Muscle of leg (tissue), 11 donors: ENCODE measurements around the gene PLEKHA7. TPM values are rescaled to one million over a fixed set of nuclear protein-coding genes. Genes with fewer than 3 reads are reported as not detected.
"Not testable (repeated sequence)": the region's sequence is repeated elsewhere in the genome, so short reads cannot be mapped to it uniquely, and the experiment has no call there.

ENCODE experiments used
- DNase-seq: peaks from one replicate; pipeline ENCODE4 v3.0.0; 2013
- H3K27ac ChIP-seq: one replicate; pipeline ENCODE4 v1.5.1; 2013; ENCODE audit warnings: mild to moderate bottlenecking, low read length, control low read depth
- H3K27me3 ChIP-seq: one replicate; pipeline ENCODE4 v1.6.1; 2013; ENCODE audit warnings: low read length; ENCODE audit not compliant: control insufficient read depth, insufficient read depth
- H3K36me3 ChIP-seq: one replicate; pipeline ENCODE4 v1.6.1; 2013; ENCODE audit warnings: low read length; ENCODE audit not compliant: control insufficient read depth, insufficient read depth
- H3K4me1 ChIP-seq: one replicate; pipeline ENCODE4 v1.6.1; 2013; ENCODE audit warnings: low read length; ENCODE audit not compliant: control insufficient read depth, insufficient read depth
- H3K4me3 ChIP-seq: one replicate; pipeline ENCODE4 v1.5.1; 2013; ENCODE audit warnings: low read length, control low read depth
- H3K9me3 ChIP-seq: replicated peaks from 2 replicates; pipeline ENCODE4 v1.6.1; 2013; ENCODE audit warnings: low read depth, low read length; ENCODE audit not compliant: control insufficient read depth
- WGBS: methylation state at CpG from one replicate; pipeline ENCODE4 v1.1.5; 2013; ENCODE audit warnings: missing lambda C conversion rate; ENCODE audit not compliant: insufficient coverage; 5-methylcytosine and 5-hydroxymethylcytosine counted together
- polyA plus RNA-seq, 8 donors: library from polyadenylated mRNA; unstranded; fragments of 120-200 nt; gene quantifications; one replicate each; pipeline versions ENCODE4 v1.2.1 to v1.2.3, GENCODE V29; 2013; ENCODE audit warnings: inconsistent platforms in 1 of 8, low replicate concordance in 1 of 8; ENCODE audit not compliant: insufficient read length in 8 of 8, insufficient read depth in 1 of 8
- total RNA-seq: library from RNA; stranded (reverse); fragments of 120-200 nt; gene quantifications from one replicate; pipeline ENCODE4 v1.2.4, GENCODE V29; 2013

Gene PLEKHA7
- total and polyA plus RNA-seq, 9 donors, result 2.6 to 7.8 (median 4.2) TPM

DNA sequence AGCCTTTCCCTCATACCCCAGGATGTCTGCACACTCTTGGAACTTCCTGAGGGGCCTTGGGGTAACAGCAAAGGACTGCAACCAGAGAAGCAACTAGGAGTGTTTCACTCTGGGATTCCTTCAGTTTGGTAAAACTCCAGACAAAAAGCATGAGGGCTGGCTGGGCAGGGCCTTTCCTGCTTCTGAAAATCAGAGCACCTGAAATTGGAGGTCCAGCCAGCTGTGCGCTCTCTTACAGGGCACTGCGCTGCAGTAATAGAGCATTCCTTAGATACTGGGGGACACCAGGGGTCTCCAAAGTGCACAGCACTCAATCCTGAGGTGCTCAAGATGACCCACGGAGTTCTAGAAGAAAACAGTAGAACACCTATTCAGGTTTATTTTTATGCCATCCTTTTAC is 49.7 kb downstream of the PLEKHA7 start:
- H3K4me3 ChIP-seq, result no peak overlapping the region
- no peaks in the 10 kb centered on the region for H3K4me1 ChIP-seq
- DNase-seq, result no peak
- no peak overlapping the region for H3K27ac ChIP-seq
- H3K9me3 ChIP-seq, result no peaks in the 10 kb centered on the region
- H3K36me3 ChIP-seq, result no peaks in the 10 kb centered on the region
- H3K27me3 ChIP-seq, result no peaks in the 10 kb centered on the region
- WGBS, result 94% methylated on average over 2 of the region's 3 CpGs

DNA sequence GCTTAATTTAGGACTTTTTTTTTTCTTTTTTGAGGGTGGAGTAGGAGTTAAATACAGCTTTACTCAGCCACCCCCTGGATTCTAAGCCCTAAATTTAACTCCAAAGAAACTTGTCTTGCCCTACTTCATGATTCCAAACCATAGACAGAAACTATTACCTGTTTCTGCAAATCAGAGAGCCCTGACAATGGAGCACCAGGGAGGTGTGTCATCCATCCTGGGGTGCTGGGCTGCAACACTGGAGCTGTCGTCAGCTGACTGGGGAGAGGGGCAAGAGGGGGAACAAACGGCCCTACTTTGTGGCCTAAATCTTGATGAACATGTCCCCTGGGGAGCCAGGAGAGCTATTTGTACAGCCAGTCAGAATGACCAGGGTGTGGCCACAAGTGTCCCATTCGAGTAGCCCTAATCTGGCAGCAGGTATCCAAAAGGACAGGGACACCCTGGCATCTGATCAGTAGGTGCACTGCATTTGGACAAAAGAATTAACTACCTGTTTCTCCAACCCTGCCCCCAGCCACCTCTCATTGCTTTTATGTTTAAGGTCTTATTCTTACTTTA is 50.8 kb downstream of the PLEKHA7 start:
- no peak overlapping the region for H3K4me3 ChIP-seq
- H3K27ac ChIP-seq, result no peak overlapping the region
- H3K9me3 ChIP-seq, result no peaks in the 10 kb centered on the region
- no peaks in the 10 kb centered on the region for H3K4me1 ChIP-seq
- no peaks in the 10 kb centered on the region for H3K27me3 ChIP-seq
- WGBS, result 55% methylated on average over 3 of the region's 3 CpGs
- H3K36me3 ChIP-seq, result no peaks in the 10 kb centered on the region
- no peak for DNase-seq

DNA sequence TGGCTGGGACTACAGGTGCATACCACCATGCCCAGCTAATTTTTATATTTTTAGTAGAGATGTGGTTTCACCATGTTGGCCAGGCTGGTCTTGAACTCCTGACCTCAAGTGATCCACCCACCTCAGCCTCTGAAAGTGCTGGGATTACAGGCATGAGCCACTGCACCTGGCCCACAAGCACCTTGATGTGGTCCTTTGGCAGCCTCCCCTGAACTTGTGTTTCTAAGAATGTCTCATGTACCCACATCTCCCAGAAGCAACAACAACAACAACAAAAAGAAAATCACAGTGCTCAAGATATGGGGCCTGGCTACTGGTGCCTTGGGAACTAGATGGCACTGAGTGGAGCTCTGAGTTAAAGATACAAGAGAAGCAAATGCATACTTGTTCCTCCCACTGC is 51.6 kb downstream of the PLEKHA7 start:
- H3K9me3 ChIP-seq, H3K27ac ChIP-seq, H3K36me3 ChIP-seq, DNase-seq, H3K4me3 ChIP-seq, H3K27me3 ChIP-seq, H3K4me1 ChIP-seq: not testable (repeated sequence)

DNA sequence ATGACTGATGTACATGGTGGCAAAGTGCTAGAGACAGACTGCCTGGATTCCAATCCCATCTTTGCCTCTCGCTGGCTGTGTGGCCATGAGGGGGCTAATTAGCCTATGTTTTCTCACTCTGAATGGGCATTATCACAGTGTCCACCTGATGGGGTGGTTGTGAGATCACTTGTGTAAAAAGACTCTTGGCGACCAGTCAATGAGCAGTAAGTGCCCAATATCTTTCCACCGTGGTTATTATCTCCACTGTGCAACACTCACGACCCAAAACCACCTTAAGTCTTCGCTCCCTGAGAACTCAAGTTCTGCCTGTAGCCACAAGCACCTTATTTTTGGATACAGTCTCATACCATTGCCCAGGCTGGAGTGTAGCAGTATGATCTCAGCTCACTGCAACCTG is 52.1 kb downstream of the PLEKHA7 start:
- Histone ChIP-seq H3K27ac (no peak overlapping the region), H3K4me3 (no peak overlapping the region), H3K9me3 (no peaks in the 10 kb centered on the region), H3K36me3 (no peaks in the 10 kb centered on the region), H3K27me3 (no peaks in the 10 kb centered on the region), H3K4me1 (no peaks in the 10 kb centered on the region)
- DNase-seq, result no peak
- 83% methylated on average over 4 of the region's 5 CpGs for WGBS

DNA sequence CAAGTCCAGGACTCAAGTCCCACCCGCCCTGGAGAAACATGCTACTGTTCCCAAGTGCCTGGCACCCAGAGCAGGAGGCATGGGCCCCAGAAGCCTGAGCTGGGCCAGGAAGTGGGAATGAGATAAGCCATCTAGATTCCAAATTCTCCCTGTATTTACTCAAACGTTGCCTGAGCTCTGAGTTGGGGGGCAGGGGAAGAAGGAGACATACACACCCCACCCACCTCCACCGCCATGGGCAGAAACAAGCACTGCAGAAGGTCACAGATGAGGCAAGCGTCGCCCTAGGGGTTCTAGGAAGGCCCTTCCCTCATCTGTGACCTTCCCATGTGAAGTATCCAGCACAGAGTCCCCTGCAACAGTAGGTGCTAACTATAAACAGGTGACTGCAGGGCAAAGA is 54.0 kb downstream of the PLEKHA7 start:
- no peaks in the 10 kb centered on the region for H3K4me1 ChIP-seq
- H3K27me3 ChIP-seq, result no peaks in the 10 kb centered on the region
- DNase-seq, result no peak
- no peaks in the 10 kb centered on the region for H3K9me3 ChIP-seq
- no peak overlapping the region for H3K27ac ChIP-seq
- WGBS, result no CpG with 5 or more reads among the region's 5 CpGs
- no peaks in the 10 kb centered on the region for H3K36me3 ChIP-seq
- H3K4me3 ChIP-seq, result no peak overlapping the region

DNA sequence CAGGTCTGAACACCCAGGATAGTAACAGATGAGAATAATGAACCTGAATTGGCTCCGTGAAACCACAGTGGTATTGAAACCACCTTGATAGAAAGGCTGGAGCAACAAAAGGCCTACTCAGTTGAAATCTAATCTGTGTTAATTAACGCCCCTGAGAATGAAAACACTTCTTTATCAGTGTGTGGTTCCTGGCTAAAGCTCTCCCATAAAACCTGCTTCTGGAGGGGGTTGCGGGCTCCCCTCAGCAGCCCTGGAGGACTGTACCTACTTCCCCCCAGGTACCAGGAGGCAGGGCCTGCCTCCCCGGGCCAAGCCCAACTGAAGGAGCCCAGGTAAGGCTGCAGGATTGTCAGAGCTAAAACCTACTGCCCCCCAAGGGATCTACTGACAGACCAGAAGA is 54.6 kb downstream of the PLEKHA7 start:
- Histone ChIP-seq H3K9me3 (no peaks in the 10 kb centered on the region), H3K4me1 (no peaks in the 10 kb centered on the region), H3K36me3 (no peaks in the 10 kb centered on the region), H3K27ac (no peak overlapping the region), H3K27me3 (no peaks in the 10 kb centered on the region), H3K4me3 (no peak overlapping the region)
- DNase-seq, result no peak
- 73% methylated on average over 3 of the region's 4 CpGs for WGBS

DNA sequence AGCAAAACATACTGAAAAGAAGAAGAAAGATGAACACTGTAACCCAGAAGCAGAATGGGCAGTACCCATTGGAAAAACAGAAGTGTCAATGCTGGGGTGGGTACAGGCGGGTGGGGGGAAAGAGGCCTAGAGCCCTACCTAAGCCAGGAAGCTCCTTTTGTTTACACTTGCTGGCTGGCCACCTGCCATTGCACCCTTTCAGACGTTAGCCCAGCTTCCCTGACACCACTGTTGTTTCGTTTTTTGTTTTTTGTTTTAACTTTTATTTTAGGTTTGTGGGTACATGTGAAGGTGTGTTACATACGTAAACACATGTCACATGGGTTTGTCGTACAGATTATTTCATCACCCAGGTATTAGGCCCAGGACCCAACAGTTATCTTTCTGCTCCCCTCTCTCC is 55.4 kb downstream of the PLEKHA7 start:
- Histone ChIP-seq H3K9me3 (no peaks in the 10 kb centered on the region), H3K27me3 (no peaks in the 10 kb centered on the region)

DNA sequence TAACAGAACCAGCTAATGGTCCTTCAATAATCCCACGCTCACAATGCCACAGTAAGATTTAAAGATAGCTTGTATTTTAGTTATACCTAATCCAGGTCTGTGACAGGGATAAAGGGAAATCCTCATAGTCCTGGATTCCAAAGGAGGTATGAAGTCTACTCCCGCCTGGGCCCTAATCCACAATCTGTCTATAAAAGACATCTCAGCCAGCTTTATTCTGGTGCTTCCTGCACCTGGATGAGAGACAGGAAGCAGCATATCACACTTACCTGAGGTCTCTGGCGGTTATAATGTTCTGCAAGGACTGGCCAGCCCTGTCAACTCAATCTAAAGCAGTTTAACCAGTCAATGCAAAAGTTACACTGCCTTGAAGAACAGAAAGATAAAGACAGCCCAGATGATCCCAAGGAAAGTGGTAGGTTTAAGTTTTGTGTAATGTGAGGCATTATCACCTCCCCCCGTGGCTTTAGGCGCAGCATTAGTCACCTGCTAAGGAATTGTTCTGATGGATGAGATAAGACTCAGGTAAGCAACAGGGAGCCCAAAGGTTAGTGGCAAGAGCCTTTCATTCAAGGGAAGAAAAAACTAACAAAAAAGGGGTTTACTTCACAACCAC is 57.6 kb downstream of the PLEKHA7 start:
- H3K9me3 ChIP-seq, result no peaks in the 10 kb centered on the region
- no peak overlapping the region for H3K27ac ChIP-seq
- H3K27me3 ChIP-seq, result no peaks in the 10 kb centered on the region
- H3K4me1 ChIP-seq, result no peaks in the 10 kb centered on the region
- no peak overlapping the region for H3K4me3 ChIP-seq
- 89% methylated on average over 3 of the region's 5 CpGs for WGBS
- DNase-seq, result no peak
- H3K36me3 ChIP-seq, result no peaks in the 10 kb centered on the region

More for the DNA sequence above, 55.4 kb downstream of the PLEKHA7 start:
- WGBS, result 92% methylated on average over 2 of the region's 5 CpGs
- DNase-seq, result no peak
- Histone ChIP-seq H3K4me1 (no peaks in the 10 kb centered on the region), H3K36me3 (no peaks in the 10 kb centered on the region), H3K4me3 (no peak overlapping the region), H3K27ac (no peak overlapping the region)

DNA sequence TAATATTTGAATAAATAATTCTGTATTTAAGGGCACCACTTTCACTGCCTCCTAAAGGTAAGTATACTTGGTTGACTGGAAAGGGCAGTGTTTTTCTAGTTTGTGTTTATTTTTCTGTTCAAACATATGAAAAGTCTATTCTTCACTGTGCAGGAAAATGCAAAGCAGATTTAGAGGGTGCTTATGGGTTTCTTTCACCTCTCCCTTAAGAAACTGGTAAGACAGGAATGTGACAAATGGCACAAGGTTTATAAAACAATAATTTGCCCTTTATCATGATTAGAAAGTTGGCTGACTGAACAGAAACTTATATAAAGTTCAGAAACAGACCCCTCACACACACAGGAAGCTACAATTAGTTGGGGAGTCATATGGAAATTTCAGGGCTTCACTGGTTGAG is 60.6 kb downstream of the PLEKHA7 start:
- Histone ChIP-seq H3K4me3 (no peak overlapping the region), H3K36me3 (no peaks in the 10 kb centered on the region), H3K27ac (no peak overlapping the region), H3K27me3 (no peaks in the 10 kb centered on the region), H3K9me3 (no peaks in the 10 kb centered on the region), H3K4me1 (no peaks in the 10 kb centered on the region)
- DNase-seq, result no peak

DNA sequence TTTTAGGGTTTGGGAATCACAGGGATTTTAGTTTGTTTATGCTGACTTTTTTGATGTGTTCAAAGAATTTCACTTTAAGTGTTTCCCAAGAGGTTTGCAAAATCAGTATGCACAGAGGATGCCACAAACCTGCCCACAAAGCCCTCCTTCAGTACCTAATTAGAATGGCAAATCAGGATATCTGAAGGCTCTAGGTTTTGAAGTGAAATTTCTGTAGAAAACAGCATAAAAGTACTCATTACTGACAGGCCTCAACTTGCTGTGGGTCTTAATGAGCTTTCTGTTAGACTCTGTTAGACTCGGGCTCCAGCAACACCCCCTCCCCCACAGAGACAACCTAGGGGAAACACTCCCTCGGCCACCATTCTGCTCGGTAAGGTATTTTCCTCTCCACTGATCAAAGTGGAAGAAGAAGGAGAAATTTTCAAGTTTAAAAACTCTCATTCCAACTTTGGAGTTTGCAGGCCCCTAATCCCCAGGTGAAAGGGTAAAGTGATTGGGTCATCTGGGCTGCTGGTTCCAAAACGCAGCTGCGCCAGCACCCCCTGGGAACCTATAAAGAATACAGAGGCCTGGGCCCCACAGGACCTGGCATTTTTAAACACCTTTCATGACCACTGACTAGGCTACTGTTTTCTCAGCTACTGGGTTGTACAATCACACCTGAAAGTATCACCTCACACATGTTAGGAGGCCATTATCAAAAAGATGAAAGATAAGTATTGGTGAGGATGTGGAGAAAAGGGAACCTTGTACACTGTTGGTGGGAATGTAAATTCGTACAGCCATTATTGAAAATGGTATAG is 67.5 kb downstream of the PLEKHA7 start:
- no peak overlapping the region for H3K27ac ChIP-seq
- 69% methylated on average over 3 of the region's 6 CpGs for WGBS
- H3K9me3 ChIP-seq, result no peaks in the 10 kb centered on the region
- no peak for DNase-seq
- H3K4me1 ChIP-seq, result no peaks in the 10 kb centered on the region
- no peak overlapping the region for H3K4me3 ChIP-seq
- no peaks in the 10 kb centered on the region for H3K27me3 ChIP-seq
- H3K36me3 ChIP-seq, result no peaks in the 10 kb centered on the region
